Left cardiac atrium (tissue), 4 donors: ENCODE results near the gene EHMT1. TPM values are rescaled to one million over a fixed set of nuclear protein-coding genes. Genes with fewer than 3 reads are reported as not detected.

Experiments
- ATAC-seq, 2 donors: fragments of 200-7000 bp; cut with Tn5 transposase; one replicate each; pipeline ENCODE4 v1.9.1; 2020; ENCODE audit warnings: mild to moderate bottlenecking in 2 of 2, moderate library complexity in 2 of 2
- DNase-seq: peaks from one replicate; pipeline ENCODE4 v3.0.0-alpha.2; 2020
- intact Hi-C, 2 donors: fragments of 100-400 bp; cut with DNase I; formaldehyde crosslinking; loops; one replicate each; pipeline versions ENCODE4 v1.14.1 to v1.15.1; 2022 to 2023
- total RNA-seq, 2 donors: library from RNA; stranded (reverse); fragmentation: NEBNext Ultra II Directional; extraction: Animal tissue kit (Norgen Biotek cat#: 25700); gene quantifications; one replicate each; pipeline ENCODE4 v1.2.1, GENCODE V29; 2021
- donor health status: DM: no; HTN: yes; CAD: no.
- donor health status: DM: no; HTN: yes; CAD: no; lungs with severe emphysema.
- donor health status: DM: yes; HTN: yes; CAD: no.
- donor health status: Dilated cardiomyopathy.

EHMT1 gene
- total RNA-seq, 2 donors from 2014 or later = 31.9 to 38.1 TPM

DNA sequence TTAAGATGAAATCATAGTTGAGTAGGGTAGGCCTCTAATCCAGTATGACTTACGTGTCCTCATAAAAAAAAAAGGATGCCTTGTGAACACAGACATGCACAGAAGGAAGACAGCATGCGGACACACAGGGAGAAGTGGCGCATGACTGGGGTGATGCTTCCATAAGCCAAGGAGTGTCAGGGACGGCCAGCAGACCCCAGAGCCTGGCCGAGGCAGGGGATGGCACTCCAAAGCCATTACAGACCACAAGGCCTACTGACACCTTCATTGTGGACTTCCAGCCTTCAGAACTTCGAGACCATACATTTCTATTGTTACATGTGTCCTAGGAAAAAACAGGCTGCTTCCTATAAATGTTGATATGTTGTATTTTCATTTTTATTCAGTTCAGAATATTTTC is 19.9 kb downstream of the EHMT1 start:
- intact Hi-C loops = no loop called here
- ATAC-seq = no peak
- no peak for DNase-seq

DNA sequence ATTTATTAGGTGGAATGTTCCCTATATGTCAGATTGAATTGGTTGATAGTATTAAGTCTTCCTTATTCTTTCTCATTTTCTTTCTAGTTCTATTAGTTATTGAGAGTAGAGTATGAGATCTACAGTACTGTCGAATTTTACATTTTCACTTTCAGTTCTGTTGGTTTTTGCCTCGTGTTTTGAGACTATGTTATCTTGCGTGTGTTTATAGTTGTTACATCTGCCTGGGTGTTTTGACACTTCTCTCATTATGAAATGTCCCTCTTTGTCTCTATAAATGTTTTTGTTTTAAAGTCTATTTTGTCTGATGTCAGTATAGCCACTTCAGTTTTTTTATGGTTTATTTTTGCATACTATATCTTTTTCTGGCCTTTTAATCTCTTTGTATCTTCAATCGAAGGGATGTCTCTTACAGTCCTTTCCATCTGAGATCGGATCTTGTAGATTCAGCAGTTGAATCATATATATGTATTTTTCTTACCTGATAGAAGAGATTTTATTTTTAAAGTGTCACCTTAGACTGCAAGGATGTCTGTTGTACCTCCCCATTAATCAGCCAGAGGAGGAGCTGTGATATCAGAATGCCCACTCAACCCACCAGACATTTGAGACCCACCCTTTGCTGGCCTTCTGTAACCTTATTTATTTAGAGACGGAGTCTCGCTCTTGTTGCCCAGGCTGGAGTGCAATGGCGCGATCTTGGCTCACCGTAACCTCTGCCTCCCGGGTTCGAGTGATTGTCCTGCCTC is 20.7 kb downstream of the EHMT1 start:
- ATAC-seq (peak in 1 of 2 donors; percentile 23), DNase-seq (no peak)
- intact Hi-C loops = no loop called here

DNA sequence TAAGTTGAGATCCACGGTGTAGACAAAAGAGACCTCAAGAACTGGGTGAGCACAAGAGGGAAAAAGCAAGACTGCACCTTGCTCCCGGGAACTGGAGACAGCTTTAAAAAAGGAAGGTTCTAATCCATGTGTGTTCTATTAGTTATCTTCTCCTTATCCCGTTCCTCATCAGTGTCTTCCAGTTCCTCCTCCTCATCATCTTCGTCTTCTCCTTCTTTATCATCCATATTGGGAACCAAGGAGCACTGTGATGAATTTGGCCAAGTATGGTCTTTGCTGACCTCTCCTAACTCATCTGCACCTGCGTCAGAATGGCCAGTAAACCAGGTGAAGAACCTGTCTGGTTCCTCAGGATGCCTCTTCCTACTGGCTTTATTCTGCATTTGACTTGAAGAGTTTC is 22.1 kb downstream of the EHMT1 start:
- no peak for ATAC-seq
- no peak for DNase-seq
- intact Hi-C loops = no loop called here

DNA sequence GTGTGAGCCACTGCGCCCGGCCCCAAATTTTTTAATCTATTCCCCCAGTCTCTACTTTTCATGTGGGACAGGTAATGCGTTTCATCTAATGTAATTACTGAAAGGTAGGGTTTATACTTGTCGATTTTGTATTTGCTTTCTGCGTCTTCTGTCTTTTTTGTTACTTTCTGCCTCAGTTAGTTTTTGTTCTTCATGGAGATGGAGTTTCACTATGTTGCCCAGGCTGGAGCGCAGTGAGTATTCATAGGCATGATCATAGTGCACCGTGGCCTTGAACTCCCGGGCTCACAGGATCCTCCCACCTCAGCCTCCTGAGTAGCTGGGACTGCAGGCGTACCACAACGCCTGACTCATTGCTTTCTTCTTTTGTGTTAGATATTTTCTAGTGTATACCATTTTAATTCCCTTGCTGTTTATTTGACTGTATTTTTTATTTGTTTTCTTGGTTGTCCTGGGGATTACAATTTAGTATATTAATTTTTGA is 23.4 kb downstream of the EHMT1 start:
- no peak for ATAC-seq
- intact Hi-C loops = no loop called here

DNA sequence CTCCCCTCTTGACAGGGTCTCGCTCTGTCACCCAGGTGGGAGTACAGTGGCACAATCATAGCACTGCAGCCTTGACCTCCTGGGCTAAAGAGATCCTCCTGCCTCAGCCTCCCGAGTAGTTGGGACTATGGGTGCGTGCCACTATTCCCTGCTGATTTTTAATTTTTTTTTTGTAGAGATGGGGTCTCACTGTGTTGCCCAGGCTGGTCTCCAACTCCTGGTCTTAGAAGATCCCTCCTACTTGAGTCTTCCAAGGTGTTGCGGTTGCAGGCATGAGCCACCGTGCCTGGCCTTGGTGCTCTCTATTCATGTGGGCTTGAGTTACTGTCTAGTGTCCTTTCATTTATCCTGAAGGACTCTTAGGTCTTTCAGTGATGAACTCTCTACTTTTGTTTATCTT is 24.1 kb downstream of the EHMT1 start:
- intact Hi-C loops = no loop called here
- no peak for ATAC-seq
- no peak for DNase-seq

More for the DNA sequence above, 23.4 kb downstream of the EHMT1 start:
- no peak for DNase-seq

DNA sequence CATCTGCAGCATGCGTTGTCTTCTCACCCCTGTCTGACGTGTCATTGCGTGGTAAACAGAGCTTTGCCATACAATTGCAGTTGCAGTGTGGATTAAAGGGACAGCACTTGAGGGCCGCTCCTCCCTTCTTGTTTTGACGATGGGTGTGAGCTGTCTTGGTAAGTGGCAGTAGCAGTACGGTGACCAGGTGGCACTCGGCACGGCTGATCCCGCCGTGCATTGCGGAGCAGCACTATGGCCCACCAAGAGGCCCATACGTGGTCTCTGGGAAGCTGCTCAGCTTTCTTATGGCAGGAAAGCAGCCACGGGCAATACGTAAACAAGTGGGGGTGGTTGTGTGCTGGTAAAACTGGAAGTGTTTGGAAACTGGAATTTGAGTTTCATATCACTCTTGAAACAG is 25.1 kb downstream of the EHMT1 start:
- ATAC-seq = no peak
- DNase-seq = no peak
- intact Hi-C loops = no loop called here

DNA sequence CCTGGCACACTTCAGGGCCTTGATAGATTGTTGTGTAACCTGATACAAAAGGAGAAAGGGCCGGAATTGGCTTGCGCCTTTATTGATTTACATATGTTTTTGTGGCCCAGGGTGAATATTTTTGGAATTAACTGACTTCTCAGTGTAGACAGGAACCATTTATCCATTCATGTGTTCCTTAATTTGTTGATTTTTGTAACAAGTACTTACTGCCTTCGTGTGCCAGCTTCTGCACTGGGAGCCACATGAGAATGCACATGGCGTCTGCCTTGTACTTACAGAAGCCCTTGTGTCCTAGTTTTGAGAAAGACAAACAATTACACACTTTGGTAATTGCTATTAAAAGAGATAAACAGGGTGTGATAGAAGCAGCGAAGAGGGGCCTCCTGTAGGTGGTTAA is 26.4 kb downstream of the EHMT1 start:
- ATAC-seq (no peak), DNase-seq (no peak)
- intact Hi-C loops = no loop called here

DNA sequence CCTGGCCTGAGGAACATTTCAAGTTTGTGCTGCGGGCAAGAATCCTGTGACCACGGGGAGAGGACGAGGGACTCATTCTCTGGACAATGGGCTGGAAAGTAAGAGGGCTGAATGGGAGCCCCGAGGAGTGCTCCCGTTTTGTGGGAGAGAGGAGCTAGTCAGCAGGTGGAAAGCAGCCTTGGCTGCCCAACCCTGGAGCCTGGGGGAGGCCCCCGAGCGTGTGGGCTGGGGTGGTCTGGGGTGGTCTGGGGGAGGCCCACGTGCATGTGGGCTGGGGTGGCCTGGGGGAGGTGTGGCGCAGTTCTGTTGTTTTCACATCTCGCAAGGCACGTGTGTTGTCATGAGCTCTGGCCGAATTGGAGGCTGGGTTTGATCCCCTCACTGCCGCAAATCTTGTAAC is 27.5 kb downstream of the EHMT1 start:
- no peak for DNase-seq
- ATAC-seq = peak in 1 of 2 donors; percentile 20
- intact Hi-C loops = no loop called here

DNA sequence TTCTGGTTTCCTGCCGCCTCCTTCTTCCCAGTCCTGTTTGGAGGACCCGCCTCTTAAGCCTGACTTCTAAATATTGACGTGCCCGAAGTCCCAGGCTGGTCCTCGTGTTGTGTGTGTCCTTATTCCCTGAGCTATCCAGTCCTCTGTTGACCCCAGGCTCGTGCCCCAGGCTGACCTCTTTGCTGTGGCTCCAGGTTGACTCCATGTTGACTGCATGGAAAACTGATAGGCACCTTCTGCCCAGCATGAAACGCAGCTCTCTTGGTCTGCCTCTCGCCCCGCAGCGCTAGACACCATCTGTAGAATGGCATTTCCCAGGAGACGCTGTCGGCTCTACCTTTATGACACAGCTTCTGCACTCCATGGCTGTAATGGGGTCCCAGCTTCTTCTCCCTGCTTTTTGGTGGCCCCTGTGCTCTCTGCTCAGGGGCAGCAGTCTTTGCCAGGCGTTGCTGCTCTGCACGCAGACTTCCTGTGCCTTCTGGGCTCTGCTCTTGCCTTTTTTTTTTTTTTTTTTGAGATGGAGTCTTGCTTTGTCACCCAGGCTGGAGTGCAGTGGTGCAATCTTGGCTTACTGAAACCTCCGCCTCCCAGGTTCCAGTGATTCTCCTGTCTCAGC is 28.4 kb downstream of the EHMT1 start:
- no peak for ATAC-seq
- no peak for DNase-seq
- intact Hi-C loops = no loop called here

DNA sequence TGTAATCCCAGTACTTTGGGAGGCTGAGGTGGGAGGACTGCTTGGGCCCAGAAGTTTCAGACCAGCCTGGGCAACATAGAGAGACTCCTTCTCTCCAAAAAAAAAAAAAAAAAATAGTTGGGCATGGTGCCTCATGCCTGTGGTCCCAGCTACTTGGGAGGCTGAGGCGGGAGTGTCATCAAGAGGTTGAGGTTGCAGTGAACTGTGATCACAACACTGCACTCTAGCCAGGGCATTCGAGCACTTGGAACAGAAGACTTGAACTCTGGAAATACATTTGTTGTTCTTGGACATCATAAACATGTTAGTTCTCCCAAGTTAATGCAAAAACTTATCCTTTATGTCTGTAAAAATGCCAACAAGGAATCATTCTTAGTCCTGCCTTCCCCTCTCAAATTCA is 29.6 kb downstream of the EHMT1 start:
- intact Hi-C loops = no loop called here
- DNase-seq = no peak
- no peak for ATAC-seq

DNA sequence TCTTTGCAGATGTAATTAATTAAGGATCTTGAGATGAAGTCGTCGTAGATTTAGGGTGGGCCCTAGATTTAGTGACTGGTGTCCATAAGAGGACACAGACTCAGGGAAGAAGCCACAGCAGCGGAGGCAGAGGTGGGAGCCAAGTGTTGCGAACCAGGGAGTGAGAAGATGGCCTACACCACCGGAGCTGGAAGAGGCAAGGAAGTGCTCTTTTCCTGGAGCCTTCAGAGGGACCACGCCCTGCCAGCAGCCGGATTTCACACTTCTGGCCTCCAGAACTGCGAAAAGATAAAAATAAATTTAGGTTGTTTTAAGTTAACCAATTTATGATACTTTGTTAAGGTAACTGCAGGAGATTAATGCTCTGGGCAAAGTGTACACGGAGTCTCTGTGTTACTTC is 30.7 kb downstream of the EHMT1 start:
- intact Hi-C loops = no loop called here
- ATAC-seq (no peak), DNase-seq (no peak)

DNA sequence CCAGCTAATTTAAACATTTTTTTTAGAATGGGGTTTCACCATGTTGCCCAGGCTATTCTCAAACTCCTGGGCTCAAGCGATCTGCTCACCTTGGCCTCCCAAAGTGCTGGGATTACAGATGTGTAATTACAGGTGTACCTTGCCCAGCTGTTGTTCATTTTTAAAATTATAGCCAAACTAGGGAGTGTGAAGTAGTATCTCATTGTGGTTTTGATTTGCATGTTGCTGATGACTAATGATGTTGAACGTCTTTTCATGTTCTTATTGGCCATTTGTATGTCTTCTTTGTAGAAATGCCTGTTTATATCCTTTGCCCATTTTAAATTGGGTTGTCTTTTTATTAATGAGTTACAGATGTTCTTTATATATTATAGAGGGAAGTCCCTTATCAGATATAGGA is 31.5 kb downstream of the EHMT1 start:
- intact Hi-C loops = no loop called here
- no peak for ATAC-seq

DNA sequence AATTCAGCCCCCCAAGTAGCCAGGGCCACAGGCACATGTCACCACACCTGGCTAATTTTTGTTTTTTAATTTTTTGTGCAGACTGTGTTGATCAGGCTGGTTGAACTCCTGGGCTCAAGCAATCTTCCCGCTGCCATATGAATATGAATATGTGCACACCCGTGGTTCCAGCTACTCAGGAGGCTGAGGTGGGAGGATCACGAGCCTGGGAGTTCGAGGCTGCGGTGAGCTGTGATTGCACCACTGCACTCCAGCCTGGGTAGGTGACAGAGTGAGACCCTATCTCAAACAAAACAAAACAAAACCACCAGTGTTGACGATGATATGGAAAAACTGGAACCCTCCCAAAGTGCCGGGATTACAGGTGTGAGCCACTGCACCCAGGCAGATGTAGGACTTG is 32.0 kb downstream of the EHMT1 start:
- DNase-seq = no peak
- intact Hi-C loops = no loop called here
- ATAC-seq = no peak

More for the DNA sequence above, 31.5 kb downstream of the EHMT1 start:
- no peak for DNase-seq

DNA sequence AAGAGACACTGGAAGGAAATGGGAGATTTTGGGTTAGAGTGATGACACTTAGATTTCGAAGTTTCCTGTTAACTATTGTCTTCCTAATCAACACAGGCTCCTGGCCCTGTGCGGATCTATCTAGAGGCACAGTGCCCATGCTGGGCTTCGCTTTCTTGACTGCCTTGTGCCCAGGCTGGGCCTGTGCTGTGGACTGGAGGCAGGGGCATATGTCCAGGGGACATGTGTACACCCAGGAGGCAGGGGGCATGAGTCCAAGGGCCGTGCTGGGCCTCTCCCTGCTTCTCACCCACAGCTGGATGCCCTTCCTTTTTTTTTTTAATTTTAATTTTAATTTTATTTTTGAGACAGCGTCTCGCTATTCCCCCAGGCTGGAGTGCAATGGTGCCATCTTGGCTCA is 37.6 kb downstream of the EHMT1 start:
- DNase-seq (no peak), ATAC-seq (no peak)
- intact Hi-C loops = no loop called here

DNA sequence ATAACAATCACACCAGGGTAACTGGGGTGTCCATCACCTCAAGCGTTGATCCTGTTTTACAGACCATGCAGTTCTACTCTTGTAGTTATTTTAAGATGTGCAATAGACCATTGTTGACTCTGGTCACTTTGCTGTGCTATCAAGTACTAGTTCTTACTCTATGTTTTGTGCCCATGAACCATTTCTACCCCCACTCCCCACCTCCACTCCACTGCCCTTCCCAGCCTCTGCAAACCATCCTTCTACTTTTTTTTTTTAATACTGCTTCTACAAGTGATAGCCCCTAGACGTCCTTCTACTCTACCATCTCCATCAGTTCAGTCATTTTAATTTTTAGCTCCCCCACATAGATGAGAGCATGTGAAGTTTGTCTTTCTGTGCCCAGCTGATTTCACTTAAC is 38.8 kb downstream of the EHMT1 start:
- intact Hi-C loops = no loop called here
- ATAC-seq = no peak
- no peak for DNase-seq

DNA sequence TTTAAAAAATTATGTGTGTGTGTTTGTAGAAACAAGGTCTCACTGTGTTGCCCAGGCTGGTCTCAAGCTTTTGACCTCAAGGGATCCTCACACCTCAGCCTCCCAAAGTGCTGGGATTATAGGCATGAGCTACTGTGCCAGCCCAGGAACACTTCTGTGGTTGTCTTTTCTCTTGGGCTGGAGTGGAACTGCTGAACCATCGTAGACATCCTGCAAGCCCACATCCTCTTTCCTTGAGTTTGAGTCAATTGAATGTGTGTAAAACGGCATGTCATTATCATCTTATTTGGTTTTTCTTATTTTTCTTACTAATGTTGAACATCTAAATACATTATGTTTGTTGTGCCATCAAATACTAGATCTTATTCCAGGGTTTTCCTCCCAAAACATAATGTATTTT is 40.0 kb downstream of the EHMT1 start:
- intact Hi-C loops = no loop called here
- no peak for DNase-seq
- ATAC-seq = no peak

DNA sequence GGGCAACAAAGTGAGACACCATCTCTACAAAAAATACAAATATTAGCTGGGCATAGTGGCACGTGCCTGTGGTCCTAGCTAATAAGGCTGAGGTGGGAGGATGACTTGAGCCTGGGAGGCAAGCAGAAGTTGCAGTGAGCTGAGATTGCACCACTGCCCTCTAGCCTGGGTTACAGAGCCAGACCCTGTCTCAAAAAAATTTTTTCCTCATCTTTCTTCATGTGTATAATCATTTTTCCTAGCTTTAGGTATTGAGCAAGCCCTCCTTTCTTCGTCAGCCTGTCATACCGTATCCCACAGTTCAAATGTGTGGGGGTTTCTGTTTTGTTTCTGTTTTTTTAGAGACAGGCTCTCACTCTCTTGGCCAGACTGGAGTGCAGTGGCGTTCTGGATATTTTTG is 41.3 kb downstream of the EHMT1 start:
- intact Hi-C loops = no loop called here
- DNase-seq = no peak
- peak; percentile 67 to 72 for ATAC-seq

DNA sequence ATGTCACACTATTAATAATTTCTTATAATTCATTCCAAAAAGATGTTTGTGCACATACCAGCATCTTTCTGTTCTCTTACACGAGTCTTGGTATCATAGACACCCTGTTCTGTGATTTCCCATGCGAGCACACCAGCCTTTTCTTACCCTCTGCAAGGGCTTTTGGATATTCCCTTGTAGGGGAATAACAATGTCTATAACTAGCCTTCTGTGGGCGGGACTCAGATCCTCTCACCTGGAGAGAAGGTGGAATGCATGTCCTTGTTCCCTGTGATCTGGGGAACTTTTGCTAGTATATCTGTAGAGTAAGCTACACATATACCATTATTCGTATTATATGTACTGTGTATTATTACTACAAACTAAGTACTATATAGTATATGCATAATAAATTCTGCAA is 44.8 kb downstream of the EHMT1 start:
- intact Hi-C loops = no loop called here
- DNase-seq (no peak), ATAC-seq (no peak)

DNA sequence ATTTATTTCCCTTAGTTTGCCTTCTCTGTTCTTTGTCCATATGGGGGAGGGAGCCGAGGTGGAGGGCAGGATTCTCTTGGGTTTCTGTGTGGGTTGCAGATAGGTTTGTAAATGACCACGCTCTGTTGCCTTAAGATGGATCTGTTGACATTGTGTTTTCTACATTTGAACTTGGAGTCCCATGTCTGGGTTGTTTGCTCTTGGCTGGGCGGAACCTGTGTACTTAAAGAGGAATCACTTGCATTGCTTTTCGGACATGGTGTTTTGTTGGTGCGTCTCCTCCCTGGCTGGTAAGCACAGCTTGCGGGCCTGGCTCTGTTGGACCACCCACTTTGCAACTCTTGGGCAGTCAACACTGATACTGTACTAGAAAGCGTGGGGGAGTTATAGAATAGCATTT is 45.9 kb downstream of the EHMT1 start:
- intact Hi-C loops = no loop called here
- DNase-seq = no peak
- no peak for ATAC-seq

DNA sequence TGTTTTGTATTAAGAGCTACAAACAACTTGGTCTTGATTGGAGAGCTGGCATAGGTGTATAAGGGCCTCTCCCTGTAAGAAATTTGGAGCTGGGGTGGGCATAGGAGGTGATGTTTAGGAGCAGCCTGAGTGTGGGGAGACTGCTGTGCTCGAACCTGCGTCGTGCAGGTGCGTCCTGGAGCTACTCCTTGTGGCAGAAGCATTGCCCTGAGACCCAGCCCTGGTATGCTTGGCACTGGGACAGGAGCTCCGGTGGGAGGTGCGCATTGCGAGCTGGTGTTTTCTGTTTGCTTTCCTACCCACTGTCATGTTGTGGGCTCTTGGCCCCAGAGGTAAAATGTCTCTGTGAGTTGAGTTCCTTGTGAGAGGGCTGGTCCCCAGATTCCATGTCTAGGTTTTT is 46.4 kb downstream of the EHMT1 start:
- ATAC-seq (no peak), DNase-seq (no peak)
- intact Hi-C loops = no loop called here
